Mesenteric fat pad (tissue), 1 donor: ENCODE data around the gene GPSM3. TPM values are rescaled to one million over a fixed set of nuclear protein-coding genes. Genes with fewer than 3 reads are reported as not detected.
"Not testable (repeated sequence)": the region's sequence is repeated elsewhere in the genome, so short reads cannot be mapped to it uniquely, and the experiment has no call there.

ENCODE experiments used
- DNase-seq: peaks from one replicate; pipeline ENCODE4 v3.0.0-alpha.2; 2020; ENCODE audit warnings: low spot score
- total RNA-seq: library from RNA; stranded (reverse); fragmentation: NEBNext Ultra II Directional; extraction: Animal tissue kit (Norgen Biotek cat#: 25700); gene quantifications from one replicate; pipeline ENCODE4 v1.2.1, GENCODE V29; 2021
- donor health status: DM: yes; HTN: yes; CAD: no.

Gene GPSM3
- total RNA-seq, 1 donor from 2014 or later = 39.2 TPM

- no peak for DNase-seq
Measured at GRCh38 chr6:32188381-32189068, 3.9 kb downstream of the GPSM3 start.

DNA sequence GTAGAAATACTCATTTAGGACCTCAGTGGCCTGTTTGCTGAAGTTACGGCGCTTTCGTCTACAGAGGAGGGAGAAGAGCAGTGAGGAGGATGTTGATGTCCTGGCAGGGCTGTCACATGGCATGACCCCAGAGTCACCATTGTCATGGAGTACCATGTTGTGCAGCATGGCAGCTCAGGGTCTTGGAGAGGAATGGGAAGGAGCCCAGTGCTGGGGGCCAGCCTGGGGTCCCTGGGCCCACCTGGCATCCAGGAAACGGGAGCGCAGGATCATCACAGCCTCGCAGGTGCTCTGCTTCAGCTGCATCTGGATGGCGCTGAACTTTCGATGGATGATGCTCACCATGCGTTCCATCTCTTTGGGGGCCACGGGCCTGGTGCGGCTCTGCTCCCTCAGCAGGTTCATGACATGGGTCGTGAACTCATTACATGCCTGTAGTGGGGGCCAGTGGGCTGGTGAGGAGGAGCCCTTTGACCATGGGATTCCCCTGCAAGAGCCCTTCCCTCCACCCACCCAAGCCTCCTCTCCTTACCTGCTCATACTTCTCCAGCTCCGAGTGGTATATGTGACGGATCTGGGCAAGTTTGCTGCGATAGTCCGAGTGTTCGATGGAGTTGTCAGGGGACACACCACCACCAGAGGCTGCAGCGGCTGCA, 4.6 kb downstream of the GPSM3 start:
- not testable (repeated sequence) for DNase-seq

- no peak for DNase-seq
Measured at GRCh38 chr6:32187009-32187709, 5.3 kb downstream of the GPSM3 start.

DNA sequence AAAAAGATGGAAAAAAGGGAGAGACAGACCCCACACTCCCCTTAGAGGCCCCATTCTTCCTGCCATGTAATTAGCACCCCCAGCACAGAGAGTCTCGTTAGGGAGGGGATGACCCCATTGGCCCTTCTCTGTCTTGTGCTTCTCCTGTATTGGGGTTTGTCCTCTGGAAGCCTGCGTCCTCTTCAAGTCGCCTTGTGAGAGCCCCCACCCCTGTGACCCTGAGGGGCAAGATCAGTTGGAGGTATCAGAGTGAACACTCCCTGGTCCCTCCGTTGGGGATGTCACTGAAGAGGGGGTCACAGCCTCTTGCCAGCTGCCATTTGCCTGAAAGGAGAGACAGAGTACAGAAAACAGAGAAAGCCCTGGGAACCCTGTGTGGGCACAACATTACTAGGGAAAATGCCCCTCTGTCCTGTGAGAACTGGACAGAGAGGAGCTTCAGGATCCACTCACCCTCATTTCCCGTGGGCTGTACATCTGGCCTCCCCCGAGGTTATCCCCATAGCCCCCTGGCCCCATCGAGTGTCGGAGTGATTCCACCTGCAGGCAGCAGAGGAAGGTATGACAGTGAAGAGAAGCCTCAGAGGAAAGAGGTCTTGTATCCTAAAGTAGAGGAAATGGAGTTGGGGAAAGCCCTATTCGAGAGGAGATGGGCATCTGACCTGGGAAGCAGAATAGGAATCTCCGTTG, 6.1 kb downstream of the GPSM3 start:
- not testable (repeated sequence) for DNase-seq

GRCh38 chr6:32185681-32186131, 6.7 kb downstream of the GPSM3 start:
- DNase-seq = not testable (repeated sequence)

GRCh38 chr6:32184084-32184640, 8.3 kb downstream of the GPSM3 start, which contains the start of gene AGER:
TSS of gene AGER (minus strand) at chr6:32184253. CDS start at chr6:32184222, 31 bp downstream.
- no peak for DNase-seq

DNA sequence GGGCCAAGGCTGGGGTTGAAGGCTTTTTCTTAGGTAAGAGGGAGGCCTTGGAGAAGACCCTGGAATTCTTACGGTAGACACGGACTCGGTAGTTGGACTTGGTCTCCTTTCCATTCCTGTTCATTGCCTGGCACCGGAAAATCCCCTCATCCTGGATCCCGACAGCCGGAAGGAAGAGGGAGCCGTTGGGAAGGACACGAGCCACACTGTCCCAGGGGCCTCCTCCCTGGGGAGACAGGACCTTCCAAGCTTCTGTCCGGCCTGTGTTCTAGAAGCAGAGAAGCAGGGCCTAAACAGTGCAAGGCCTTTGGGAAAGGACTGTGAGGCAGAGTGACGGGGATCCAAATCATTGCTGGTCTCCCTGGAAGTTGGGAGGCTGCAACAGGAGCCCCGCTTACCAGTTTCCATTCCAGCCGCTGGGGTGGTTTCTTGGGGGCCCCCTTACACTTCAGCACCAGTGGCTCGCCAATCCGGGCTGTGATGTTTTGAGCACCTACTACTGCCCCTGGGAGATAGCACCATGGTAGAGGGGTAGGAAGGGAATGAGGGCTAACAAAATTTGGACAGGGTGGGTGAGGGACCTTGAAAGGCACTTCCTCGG, 8.9 kb downstream of the GPSM3 start:
- no peak for DNase-seq

GRCh38 chr6:32183030-32183429, 9.4 kb downstream of the GPSM3 start:
- no peak for DNase-seq

- DNase-seq = no peak
Measured at GRCh38 chr6:32182555-32182981, 9.9 kb downstream of the GPSM3 start.

DNA sequence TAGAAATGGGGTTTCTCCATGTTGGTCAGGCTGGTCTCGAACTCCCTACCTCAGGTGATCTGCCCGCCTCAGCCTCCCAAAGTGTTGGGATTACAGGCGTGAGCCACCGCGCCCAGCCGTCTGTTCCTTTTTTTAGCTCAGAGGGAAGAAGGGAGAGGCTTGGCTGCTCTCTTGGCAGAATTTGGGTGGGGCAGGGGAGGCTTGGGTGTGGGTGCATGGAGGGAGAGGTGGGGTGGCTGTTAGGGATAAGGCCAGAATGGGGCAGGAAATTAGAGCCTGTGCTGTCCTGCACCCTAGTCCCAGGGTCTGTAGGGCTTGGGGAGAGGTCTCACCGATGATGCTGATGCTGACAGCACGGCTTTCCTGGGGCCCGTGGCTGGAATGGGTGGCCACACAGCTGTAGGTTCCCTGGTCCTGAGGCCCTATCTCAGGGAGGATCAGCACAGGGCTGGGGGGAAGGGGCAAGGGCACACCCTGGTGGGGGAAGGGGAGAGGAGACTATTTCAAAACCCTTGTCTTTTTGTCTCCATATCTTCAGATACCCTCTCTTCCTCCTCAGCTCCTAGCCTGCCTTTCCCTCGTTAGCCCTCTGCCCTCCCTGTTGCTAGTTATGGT, 10.4 kb downstream of the GPSM3 start:
- no peak for DNase-seq

- DNase-seq = no peak
Measured at GRCh38 chr6:32181148-32181702, 11.2 kb downstream of the GPSM3 start.

DNA sequence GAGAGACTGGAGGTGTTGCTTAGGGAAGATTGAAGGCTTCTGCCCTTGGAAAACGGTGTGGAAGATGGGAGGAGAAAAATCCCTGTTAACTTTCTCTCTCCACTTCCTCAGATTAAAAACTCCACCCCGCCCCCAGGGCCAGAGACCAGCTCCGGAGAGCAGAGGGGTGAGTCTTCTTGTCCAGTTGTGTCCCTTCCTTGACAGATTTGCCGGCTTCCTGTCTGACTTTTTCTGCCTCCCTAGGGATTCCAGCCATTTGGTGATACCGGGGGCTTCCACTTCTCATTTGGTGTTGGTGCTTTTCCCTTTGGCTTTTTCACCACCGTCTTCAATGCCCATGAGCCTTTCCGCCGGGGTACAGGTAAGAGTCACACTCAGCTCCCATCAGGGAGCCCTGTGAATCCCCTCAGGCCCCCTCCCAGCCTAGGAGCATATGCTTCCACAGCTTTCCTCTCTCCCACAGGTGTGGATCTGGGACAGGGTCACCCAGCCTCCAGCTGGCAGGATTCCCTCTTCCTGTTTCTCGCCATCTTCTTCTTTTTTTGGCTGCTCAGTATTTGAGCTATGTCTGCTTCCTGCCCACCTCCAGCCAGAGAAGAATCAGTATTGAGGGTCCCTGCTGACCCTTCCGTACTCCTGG, 12.6 kb downstream of the GPSM3 start:
- DNase-seq = no peak

GRCh38 chr6:32178547-32179440, 13.6 kb downstream of the GPSM3 start:
- DNase-seq = no peak

DNA sequence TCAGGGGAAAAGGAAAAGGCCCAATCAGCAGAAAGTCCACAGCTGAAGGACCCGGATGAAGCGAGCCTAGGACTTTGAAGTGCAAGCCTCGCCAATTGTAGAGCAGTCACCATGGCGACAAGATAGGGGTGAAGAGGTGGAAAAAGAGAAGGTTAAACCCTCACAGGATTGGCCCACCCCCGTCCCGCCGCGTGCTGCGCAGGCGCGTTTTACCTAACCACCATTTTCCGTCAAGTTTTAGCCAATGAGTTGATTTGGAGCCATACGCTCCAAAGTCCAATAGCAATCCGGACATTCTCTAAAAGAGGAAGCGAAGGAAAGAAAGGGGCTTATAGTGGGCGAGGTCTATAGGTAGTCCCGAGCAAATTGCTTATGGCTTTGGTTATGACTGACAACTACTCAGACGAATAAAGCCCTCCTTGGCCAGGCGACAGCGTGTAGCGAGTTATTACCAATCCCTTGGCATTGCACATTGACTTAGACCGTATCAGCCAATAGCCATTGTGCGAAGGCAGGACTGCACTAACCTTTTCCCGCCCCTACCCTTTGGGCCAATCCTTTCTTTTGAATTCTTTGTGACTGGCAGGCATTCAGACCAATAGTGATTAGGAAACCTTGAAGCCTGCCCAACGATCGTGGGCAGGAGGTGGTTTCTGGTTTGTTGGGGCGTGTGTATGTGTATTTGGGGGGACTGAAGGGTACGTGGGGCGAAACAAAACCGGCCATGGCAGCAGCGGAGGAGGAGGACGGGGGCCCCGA, 14.5 kb downstream of the GPSM3 start, which contains the start of gene RNF5:
TSS of gene RNF5 (plus strand) at position 618 of the 759 bp plus-strand sequence. CDS start at position 725, 107 bp downstream.
- no peak for DNase-seq

DNA sequence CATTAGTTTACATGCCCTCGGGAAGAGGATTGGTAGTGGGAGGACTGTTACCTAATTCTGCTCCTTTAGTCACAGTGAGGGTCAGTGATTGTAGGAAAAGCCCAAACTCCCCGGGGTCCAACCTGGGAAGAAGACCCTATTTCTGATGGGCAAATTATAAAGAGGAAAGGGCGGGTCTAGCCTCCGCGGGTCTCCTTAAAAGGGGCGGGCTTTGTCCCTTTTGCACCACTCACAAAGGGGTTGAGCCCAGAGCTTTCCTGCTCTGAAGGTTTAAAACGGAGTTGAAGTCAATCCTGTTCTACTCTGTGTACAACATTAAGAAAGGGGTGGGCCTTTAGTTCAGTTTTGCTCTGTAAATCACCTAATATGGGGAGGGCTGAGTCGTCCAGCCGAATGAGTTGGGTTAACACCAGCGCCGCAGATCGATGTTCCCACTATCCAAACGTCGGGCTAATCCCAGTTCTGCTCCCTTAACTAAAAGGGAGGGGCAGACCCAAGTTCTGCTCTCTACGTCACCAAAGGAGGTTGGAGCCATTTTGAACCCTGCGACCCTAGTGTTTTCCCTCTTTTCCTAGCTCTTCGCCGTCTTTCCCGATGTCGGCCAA, 15.2 kb downstream of the GPSM3 start:
- no peak for DNase-seq

DNA sequence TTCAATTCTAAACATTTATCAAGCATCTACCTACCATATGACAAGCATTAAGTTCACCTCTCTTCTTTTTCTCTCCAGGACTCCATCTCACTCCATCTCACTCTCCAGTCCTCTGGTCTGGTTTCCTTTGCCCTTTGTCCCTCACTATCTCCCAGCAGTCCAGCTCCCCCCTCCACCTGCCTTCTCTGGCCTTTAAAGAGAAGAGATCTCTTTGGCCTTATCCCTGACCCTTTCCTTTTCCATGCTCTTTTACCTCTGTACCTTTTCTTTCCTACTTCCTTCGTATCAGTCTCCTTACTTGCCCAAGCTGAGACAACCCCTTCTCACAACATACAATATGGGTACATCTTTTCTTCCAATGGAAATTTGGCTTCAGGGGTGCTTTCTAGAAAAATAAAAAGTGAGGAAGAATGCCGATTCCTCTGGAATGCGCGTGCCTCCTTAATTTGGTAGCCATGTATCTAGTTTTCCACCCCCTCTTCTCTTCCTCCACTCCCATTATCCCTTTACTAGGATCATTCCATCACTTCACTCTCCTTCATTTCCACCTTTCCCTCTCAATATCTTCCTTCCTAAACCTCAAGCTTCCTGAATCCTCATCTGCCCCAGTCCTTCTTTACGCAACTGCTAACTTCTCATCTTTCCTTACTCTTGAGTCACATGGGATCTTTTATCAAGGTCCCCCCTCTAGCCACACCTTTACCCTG, 15.8 kb downstream of the GPSM3 start:
- no peak for DNase-seq
